ENCODE data around the gene SYNM.

DNA sequence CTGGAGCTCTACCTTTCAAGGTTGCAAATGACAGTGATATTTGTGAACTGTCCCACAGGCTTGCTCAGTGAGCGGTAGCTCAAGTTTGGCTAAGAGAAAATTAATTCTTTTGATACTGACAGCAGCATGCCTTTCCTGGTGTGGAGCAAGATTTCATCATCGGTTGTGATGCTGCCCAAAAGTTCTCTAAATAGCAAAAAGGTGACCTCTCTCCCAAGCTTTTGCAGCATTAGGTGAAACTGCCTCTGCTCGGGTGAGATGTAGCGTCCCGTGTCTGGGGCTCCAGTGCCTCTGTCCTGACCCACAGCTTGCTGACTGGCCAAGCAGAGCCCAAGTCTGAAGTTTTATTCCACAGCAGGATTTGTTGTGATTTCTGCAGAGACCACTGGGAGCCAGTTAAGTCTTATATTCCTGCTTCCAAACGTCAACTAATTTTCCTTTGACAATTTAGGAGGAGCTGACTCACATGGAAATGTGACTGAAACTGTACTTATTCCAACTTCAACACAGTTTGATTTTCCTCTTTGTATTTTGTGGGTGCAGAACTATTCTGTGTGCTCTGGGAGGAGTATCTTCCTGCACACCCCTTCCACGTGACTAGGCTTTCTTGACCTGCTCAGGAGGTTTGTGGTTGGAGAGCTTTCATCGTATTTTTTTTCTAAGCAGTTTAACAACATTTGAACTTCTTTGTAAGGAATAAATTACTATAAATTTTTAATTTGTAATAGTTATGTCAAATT lies 5.9 kb downstream of the SYNM start:
- TF ChIP-seq, protein P1, sequence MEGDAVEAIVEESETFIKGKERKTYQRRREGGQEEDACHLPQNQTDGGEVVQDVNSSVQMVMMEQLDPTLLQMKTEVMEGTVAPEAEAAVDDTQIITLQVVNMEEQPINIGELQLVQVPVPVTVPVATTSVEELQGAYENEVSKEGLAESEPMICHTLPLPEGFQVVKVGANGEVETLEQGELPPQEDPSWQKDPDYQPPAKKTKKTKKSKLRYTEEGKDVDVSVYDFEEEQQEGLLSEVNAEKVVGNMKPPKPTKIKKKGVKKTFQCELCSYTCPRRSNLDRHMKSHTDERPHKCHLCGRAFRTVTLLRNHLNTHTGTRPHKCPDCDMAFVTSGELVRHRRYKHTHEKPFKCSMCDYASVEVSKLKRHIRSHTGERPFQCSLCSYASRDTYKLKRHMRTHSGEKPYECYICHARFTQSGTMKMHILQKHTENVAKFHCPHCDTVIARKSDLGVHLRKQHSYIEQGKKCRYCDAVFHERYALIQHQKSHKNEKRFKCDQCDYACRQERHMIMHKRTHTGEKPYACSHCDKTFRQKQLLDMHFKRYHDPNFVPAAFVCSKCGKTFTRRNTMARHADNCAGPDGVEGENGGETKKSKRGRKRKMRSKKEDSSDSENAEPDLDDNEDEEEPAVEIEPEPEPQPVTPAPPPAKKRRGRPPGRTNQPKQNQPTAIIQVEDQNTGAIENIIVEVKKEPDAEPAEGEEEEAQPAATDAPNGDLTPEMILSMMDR (IDR thresholded peaks at IDR 0.05): no peak
- no peak for TF ChIP-seq POLR2A (IDR thresholded peaks at IDR 0.05; ENCODE audit: low read depth)
